ENCODE measurements around the gene MT1E. TPM values are rescaled to one million over a fixed set of nuclear protein-coding genes. Genes with fewer than 3 reads are reported as not detected.

The MT1E gene
- total and polyA plus RNA-seq, 2 of the 13 experiments (the other 11 are each of a cell fraction or from before 2014, with no cell fraction given) = 110 to 1,072 TPM

GRCh38 chr16:56607109-56607618 is 18.4 kb upstream of the MT1E start (continued):
- TF ChIP-seq MLXIP (CRISPR knock-in tag; IDR thresholded peaks at IDR 0.05; ENCODE audit: borderline replicate concordance) = no peak
- TF ChIP-seq IKZF5 (CRISPR knock-in tag; IDR thresholded peaks at IDR 0.05) = peak; percentile 95
- peak; percentile 50; the same call in 1 of the 2 replicates for TF ChIP-seq ZNF746 (CRISPR knock-in tag; IDR thresholded peaks at IDR 0.05)
- TF ChIP-seq, protein P1, sequence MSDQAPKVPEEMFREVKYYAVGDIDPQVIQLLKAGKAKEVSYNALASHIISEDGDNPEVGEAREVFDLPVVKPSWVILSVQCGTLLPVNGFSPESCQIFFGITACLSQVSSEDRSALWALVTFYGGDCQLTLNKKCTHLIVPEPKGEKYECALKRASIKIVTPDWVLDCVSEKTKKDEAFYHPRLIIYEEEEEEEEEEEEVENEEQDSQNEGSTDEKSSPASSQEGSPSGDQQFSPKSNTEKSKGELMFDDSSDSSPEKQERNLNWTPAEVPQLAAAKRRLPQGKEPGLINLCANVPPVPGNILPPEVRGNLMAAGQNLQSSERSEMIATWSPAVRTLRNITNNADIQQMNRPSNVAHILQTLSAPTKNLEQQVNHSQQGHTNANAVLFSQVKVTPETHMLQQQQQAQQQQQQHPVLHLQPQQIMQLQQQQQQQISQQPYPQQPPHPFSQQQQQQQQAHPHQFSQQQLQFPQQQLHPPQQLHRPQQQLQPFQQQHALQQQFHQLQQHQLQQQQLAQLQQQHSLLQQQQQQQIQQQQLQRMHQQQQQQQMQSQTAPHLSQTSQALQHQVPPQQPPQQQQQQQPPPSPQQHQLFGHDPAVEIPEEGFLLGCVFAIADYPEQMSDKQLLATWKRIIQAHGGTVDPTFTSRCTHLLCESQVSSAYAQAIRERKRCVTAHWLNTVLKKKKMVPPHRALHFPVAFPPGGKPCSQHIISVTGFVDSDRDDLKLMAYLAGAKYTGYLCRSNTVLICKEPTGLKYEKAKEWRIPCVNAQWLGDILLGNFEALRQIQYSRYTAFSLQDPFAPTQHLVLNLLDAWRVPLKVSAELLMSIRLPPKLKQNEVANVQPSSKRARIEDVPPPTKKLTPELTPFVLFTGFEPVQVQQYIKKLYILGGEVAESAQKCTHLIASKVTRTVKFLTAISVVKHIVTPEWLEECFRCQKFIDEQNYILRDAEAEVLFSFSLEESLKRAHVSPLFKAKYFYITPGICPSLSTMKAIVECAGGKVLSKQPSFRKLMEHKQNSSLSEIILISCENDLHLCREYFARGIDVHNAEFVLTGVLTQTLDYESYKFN (CRISPR knock-in tag; conservative IDR thresholded peaks at IDR 0.05) = peak; percentile 86
- TF ChIP-seq ONECUT2 (CRISPR knock-in tag; IDR thresholded peaks at IDR 0.05) = peak; percentile 37; the same call in 1 of the 2 replicates
- TF ChIP-seq, protein P2, sequence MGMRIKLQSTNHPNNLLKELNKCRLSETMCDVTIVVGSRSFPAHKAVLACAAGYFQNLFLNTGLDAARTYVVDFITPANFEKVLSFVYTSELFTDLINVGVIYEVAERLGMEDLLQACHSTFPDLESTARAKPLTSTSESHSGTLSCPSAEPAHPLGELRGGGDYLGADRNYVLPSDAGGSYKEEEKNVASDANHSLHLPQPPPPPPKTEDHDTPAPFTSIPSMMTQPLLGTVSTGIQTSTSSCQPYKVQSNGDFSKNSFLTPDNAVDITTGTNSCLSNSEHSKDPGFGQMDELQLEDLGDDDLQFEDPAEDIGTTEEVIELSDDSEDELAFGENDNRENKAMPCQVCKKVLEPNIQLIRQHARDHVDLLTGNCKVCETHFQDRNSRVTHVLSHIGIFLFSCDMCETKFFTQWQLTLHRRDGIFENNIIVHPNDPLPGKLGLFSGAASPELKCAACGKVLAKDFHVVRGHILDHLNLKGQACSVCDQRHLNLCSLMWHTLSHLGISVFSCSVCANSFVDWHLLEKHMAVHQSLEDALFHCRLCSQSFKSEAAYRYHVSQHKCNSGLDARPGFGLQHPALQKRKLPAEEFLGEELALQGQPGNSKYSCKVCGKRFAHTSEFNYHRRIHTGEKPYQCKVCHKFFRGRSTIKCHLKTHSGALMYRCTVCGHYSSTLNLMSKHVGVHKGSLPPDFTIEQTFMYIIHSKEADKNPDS (CRISPR knock-in tag; IDR thresholded peaks at IDR 0.05) = no peak
- peak; percentile 68 for TF ChIP-seq FOXA3 (CRISPR knock-in tag; IDR thresholded peaks at IDR 0.05)
- peak; percentile 65 for TF ChIP-seq ZNF781 (CRISPR knock-in tag; IDR thresholded peaks at IDR 0.05; ENCODE audit: borderline replicate concordance, not compliant biosample characterization)
- TF ChIP-seq, protein P3, sequence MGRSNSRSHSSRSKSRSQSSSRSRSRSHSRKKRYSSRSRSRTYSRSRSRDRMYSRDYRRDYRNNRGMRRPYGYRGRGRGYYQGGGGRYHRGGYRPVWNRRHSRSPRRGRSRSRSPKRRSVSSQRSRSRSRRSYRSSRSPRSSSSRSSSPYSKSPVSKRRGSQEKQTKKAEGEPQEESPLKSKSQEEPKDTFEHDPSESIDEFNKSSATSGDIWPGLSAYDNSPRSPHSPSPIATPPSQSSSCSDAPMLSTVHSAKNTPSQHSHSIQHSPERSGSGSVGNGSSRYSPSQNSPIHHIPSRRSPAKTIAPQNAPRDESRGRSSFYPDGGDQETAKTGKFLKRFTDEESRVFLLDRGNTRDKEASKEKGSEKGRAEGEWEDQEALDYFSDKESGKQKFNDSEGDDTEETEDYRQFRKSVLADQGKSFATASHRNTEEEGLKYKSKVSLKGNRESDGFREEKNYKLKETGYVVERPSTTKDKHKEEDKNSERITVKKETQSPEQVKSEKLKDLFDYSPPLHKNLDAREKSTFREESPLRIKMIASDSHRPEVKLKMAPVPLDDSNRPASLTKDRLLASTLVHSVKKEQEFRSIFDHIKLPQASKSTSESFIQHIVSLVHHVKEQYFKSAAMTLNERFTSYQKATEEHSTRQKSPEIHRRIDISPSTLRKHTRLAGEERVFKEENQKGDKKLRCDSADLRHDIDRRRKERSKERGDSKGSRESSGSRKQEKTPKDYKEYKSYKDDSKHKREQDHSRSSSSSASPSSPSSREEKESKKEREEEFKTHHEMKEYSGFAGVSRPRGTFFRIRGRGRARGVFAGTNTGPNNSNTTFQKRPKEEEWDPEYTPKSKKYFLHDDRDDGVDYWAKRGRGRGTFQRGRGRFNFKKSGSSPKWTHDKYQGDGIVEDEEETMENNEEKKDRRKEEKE (IDR thresholded peaks at IDR 0.05) = no peak
- 0 out of 2 replicates have a peak, but pooled peaks have one; percentile 3 for TF ChIP-seq ZNF780A (CRISPR knock-in tag; IDR thresholded peaks at IDR 0.05)
- TF ChIP-seq SOX6 (IDR thresholded peaks at IDR 0.05) = no peak
- peak; percentile 73 for TF ChIP-seq SOX6 (CRISPR knock-in tag; IDR thresholded peaks at IDR 0.05)
- TF ChIP-seq ZNF317 (CRISPR knock-in tag; IDR thresholded peaks at IDR 0.05) = peak; percentile 40
- peak; percentile 97 for TF ChIP-seq PHF21A (CRISPR knock-in tag; IDR thresholded peaks at IDR 0.05)

All from HepG2 (cell line).